OCI-LY1 (cell line): ENCODE results near the gene BEAN1.

Experiments
- EZH2 ChIP-seq: fragments of 200-600 bp; sonication (generic), shearing (Covaris generic); IDR thresholded peaks from 2 replicates; pipeline ENCODE4 v1.8.0; 2017; ENCODE audit warnings: borderline replicate concordance, mixed run types, mild to moderate bottlenecking, antibody characterized with exemption, low read length, moderate library complexity, mixed read lengths
- TF ChIP-seq, protein P1 (sequence below): fragments of 200-600 bp; sonication (generic), shearing (Covaris generic); IDR thresholded peaks from 2 replicates; pipeline ENCODE4 v1.5.1; 2017; ENCODE audit warnings: mild to moderate bottlenecking, antibody characterized with exemption, low read length, moderate library complexity, mixed read lengths

GRCh38 chr16:66389256-66390176 is 37.6 kb upstream of the BEAN1 start:
- TF ChIP-seq, protein P1, sequence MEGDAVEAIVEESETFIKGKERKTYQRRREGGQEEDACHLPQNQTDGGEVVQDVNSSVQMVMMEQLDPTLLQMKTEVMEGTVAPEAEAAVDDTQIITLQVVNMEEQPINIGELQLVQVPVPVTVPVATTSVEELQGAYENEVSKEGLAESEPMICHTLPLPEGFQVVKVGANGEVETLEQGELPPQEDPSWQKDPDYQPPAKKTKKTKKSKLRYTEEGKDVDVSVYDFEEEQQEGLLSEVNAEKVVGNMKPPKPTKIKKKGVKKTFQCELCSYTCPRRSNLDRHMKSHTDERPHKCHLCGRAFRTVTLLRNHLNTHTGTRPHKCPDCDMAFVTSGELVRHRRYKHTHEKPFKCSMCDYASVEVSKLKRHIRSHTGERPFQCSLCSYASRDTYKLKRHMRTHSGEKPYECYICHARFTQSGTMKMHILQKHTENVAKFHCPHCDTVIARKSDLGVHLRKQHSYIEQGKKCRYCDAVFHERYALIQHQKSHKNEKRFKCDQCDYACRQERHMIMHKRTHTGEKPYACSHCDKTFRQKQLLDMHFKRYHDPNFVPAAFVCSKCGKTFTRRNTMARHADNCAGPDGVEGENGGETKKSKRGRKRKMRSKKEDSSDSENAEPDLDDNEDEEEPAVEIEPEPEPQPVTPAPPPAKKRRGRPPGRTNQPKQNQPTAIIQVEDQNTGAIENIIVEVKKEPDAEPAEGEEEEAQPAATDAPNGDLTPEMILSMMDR = no peak
- no peak for TF ChIP-seq EZH2
